Measurements from ENCODE around the gene SPDYE6.
"Not testable (repeated sequence)": the region's sequence is repeated elsewhere in the genome, so short reads cannot be mapped to it uniquely, and the experiment has no call there.

Gene SPDYE6

DNA sequence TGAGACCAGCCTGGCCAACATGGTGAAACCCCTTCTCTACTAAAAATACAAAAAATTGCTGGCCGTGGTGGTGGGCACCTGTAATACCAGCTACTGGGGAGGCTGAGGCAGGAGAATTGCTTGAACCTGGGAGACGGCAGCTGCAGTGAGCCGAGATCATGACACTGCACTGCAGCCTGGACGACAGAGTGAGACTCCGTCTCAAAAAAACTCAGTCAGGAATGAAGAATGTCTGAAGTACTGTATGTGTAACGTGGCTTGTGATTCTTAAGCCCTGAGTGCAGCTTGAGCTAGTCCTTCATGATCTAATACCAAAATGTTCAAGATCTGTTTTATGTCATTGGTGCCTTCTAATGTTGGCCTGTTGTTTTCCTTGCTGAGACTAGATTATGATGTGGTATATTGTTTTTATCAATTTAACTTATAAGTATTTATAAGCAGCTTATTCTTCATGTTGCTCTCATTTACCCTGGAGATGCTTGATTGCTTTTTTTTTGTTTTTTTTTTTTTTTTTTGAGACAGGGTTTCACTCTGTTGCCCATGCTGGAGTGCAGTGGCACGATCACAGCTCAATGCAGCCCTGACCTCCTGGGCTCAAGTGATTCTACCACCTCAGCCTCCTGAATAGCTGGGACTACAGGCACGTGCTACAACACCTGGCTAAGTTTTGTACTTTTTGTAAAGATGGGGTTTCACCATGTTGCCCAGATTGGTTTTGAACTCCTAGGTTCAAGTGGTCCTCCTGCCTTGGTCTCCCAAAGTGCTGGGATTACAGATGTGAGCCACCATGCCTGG is 25.4 kb downstream of the SPDYE6 start:
- H3K27ac Mint-ChIP-seq = not testable (repeated sequence)

DNA sequence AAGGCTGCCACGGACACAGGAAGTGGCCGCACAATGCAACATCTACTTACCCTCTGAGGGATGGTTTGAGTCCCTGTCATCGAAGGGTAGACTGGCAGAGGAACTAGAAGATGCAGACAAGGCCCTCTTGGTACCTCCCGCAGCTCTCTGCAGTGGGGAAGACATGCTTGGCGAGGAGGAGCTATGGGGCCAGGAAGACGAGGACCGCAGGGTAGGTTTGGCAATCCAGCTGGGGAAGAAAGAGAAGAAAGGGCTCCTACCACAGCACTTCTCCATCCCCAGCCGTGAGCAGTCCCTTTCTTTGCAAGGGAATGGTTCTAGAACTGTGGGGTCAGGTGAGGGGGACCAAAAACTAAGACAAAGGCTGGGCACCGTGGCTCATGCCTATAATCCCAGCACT is 26.9 kb downstream of the SPDYE6 start:
- not testable (repeated sequence) for H3K27ac Mint-ChIP-seq; H3K4me3 Mint-ChIP-seq; ATAC-seq (ENCODE audit: low read depth); H3K4me1 Mint-ChIP-seq; H3K36me3 Mint-ChIP-seq; H3K27me3 Mint-ChIP-seq; H3K9me3 Mint-ChIP-seq; DNase-seq (ENCODE audit: low spot score in 2 of 2)

More for the DNA sequence above, 25.4 kb downstream of the SPDYE6 start:
- ATAC-seq (ENCODE audit: low read depth); H3K36me3 Mint-ChIP-seq; DNase-seq (ENCODE audit: low spot score in 2 of 2); H3K4me1 Mint-ChIP-seq; H3K4me3 Mint-ChIP-seq; H3K27me3 Mint-ChIP-seq; H3K9me3 Mint-ChIP-seq: not testable (repeated sequence)

DNA sequence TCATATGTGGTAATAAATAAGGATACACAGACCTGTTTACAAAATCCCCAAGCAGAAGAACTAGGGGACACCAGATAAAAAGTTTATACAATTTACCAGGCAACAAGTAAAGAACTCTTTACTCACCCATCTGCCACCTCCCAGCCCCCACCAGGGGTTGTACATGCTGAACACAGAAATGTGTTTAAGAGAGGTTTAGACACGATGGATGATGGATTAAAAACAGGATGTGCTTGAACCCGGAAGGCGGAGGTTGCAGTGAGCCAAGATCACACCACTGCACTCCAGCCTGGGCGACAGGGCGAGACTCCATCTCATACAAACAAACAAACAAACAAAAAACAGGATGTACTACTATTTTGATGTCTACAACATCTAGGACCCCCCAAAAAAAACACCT is 27.4 kb downstream of the SPDYE6 start:
- not testable (repeated sequence) for H3K27ac Mint-ChIP-seq; H3K9me3 Mint-ChIP-seq; ATAC-seq (ENCODE audit: low read depth); H3K36me3 Mint-ChIP-seq; H3K4me1 Mint-ChIP-seq; DNase-seq (ENCODE audit: low spot score in 2 of 2); H3K4me3 Mint-ChIP-seq; H3K27me3 Mint-ChIP-seq

DNA sequence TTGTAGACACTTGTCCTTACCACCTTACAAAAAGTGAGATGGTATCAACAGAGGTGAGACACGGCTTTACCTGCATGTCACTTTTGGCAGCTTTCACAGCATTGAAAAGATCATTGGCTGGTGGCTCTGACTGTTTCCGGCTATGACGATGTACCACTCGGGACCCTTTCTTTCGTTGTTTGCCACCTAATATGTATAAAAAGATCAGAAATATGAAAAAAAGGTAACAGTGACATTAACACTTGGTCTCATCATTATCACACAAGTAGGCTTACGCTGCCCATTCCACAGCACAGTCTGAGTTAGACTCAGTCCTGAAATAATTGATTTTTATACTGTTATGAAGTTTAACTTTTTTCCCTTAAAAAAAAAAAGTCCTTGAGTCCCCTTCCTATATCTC is 29.1 kb downstream of the SPDYE6 start:
- not testable (repeated sequence) for DNase-seq (ENCODE audit: low spot score in 2 of 2); H3K36me3 Mint-ChIP-seq; H3K27me3 Mint-ChIP-seq; ATAC-seq (ENCODE audit: low read depth); H3K4me1 Mint-ChIP-seq; H3K9me3 Mint-ChIP-seq; H3K4me3 Mint-ChIP-seq; H3K27ac Mint-ChIP-seq

DNA sequence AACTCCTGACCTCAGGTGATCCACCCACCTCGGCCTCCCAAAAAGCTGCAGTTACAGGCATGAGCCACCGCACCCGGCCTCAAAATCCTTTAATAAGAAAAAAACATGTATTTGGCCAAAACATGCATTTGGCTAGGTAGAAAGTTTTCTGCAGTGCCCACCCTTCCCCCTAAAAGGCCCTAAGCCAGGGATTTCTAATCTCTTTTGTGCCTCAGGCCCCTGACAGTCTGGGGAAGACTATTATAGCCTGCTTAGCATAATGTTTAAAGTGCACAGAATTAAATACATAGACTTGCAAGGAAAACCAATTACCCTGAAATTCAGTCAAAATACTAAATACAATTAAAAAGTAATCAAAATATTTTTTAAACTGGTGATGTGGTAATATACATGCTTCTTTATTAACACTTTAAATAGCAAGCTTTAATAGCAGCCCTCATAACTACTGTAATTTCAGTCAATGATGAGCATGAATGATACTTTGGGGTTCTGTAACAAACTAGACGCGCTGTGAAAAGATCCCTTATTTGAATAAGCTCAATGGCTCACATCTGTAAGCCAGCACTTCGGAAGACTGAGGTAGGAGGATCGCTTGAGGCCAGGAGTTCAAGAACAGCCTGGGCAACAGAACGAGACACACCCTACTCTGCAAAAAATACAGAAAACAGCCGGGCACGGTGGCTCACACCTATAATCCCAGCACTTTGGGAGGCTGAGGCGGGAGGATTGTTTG is 29.9 kb downstream of the SPDYE6 start:
- H3K36me3 Mint-ChIP-seq = peaks cover 12% of the 10 kb centered on the region

DNA sequence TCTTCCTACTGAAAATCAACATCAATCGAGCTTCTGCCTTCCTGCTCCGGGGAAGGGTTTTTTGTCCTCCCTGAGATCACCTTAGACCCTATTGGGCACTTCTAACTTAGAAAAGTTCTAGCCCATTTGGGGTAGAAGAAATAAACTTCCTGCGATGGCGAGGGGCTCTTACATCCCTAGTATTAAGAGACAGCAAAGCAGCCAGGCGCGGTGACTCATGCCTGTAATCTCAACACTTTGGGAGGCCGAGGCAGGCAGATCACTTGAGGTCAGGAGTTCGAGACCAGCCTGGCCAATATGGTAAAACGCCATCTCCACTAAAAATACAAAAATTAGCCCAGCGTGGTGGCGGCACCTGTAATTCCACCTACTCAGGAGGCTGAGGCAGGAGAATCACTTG is 31.1 kb downstream of the SPDYE6 start:
- H3K4me3 Mint-ChIP-seq = not testable (repeated sequence)

More for the DNA sequence above, 29.9 kb downstream of the SPDYE6 start:
- no peaks in the 10 kb centered on the region for H3K9me3 Mint-ChIP-seq
- no peak for ATAC-seq (ENCODE audit: low read depth)
- no peak for DNase-seq (ENCODE audit: low spot score in 2 of 2)
- no peak overlapping the region for H3K4me3 Mint-ChIP-seq
- H3K27ac Mint-ChIP-seq = no peak overlapping the region
- H3K27me3 Mint-ChIP-seq = no peaks in the 10 kb centered on the region
- peaks cover 9% of the 10 kb centered on the region for H3K4me1 Mint-ChIP-seq

DNA sequence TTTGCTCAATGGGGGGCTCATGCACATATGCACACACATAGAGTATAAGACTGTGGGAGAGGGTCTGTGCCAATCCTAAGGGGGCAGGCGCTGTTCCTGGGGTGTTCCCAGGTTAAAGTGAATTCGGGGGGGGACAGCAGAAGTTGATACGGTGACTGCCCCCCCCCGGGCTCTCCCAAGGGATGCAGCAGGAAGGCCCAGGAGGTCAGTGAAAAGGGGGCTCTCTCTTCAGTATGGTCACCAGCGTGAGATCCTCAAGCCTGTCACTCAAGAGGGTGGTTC is 32.4 kb downstream of the SPDYE6 start:
- no peak overlapping the region for H3K27ac Mint-ChIP-seq
- DNase-seq (ENCODE audit: low spot score in 2 of 2) (no peak), ATAC-seq (ENCODE audit: low read depth) (no peak)
- no peak overlapping the region for H3K4me3 Mint-ChIP-seq
- no peaks in the 10 kb centered on the region for H3K27me3 Mint-ChIP-seq
- H3K36me3 Mint-ChIP-seq = peaks cover 20% of the 10 kb centered on the region
- H3K4me1 Mint-ChIP-seq = peaks cover 23% of the 10 kb centered on the region
- H3K9me3 Mint-ChIP-seq = no peaks in the 10 kb centered on the region

More for the DNA sequence above, 31.1 kb downstream of the SPDYE6 start:
- Mint-ChIP-seq H3K36me3 (peaks cover 15% of the 10 kb centered on the region), H3K4me1 (peaks cover 18% of the 10 kb centered on the region)
- DNase-seq (ENCODE audit: low spot score in 2 of 2); H3K9me3 Mint-ChIP-seq; H3K27me3 Mint-ChIP-seq; H3K27ac Mint-ChIP-seq; ATAC-seq (ENCODE audit: low read depth): not testable (repeated sequence)

DNA sequence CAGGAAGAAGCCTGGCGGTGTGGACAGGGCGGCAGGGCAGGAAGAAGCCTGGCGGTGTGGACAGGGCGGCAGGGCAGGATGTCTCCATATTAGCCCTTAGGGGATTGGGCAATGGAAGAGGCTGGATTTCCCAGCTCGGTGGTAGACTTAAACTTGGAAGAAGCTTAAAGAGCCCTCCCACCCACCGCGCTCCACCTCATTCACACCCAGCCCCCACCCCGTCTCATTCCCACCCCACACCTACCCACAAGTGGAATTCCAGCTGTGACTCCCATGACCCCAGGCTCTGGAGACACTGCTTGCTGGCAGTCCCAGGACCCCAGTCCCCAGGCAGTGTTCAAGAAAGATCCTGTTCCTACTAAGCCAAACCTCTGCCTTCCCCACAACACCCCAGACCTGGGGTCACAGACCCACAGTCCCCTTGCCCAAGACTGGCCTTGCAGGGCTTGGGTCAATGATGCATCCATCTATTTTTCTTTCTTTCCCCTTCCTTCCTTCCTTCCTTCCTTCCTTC is 34.0 kb downstream of the SPDYE6 start:
- no peak for DNase-seq (ENCODE audit: low spot score in 2 of 2)
- Mint-ChIP-seq H3K27me3 (no peaks in the 10 kb centered on the region), H3K27ac (no peak overlapping the region), H3K4me3 (no peak overlapping the region), H3K4me1 (peaks cover 25% of the 10 kb centered on the region), H3K9me3 (no peaks in the 10 kb centered on the region), H3K36me3 (peaks cover 31% of the 10 kb centered on the region)
- ATAC-seq (ENCODE audit: low read depth) = no peak

DNA sequence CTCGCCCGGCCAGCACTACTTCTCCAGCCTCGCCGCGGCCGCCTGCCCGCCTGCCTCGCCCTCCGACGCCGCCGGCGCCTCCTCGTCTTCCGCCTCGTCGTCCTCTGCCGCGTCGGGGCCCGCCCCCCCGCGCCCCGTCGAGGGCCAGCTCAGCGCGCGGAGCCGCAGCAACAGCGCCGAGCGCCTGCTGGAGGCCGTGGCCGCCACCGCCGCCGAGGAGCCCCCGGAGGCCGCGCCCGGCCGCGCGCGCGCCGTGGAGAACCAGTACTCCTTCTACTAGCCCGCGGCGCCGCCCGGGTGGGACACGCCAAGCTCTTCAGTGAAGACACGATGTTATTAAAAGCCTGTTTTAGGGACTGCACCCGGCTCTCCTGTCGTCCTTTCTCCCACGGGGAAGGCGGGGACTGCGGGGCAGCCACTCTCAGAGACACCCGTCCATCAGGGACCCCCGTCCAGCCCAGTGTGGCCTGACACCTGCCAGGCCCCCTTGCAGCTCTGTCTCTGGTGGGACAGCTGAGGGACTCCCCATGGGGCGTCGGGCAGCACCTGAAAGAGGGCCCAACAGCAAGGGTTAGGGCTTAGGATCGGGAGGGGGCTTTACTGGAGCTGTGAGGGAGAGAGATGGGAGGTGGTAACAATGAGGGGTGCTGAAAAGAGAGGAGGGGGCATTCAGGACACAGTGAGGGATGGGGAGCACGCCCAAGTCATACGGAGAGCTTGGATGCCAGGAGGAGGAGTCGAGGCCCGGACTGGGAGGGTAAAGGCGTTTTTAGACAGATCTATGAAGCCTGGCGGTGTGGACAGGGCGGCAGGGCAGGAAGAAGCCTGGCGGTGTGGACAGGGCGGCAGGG is 34.7 kb downstream of the SPDYE6 start:
- Mint-ChIP-seq H3K9me3 (no peaks in the 10 kb centered on the region), H3K36me3 (peaks cover 35% of the 10 kb centered on the region), H3K4me1 (peaks cover 27% of the 10 kb centered on the region), H3K27ac (no peak overlapping the region), H3K4me3 (no peak overlapping the region), H3K27me3 (no peaks in the 10 kb centered on the region)
- ATAC-seq (ENCODE audit: low read depth) = peak; percentile 78
- DNase-seq (ENCODE audit: low spot score in 2 of 2) = peak; percentile 24 to 27

DNA sequence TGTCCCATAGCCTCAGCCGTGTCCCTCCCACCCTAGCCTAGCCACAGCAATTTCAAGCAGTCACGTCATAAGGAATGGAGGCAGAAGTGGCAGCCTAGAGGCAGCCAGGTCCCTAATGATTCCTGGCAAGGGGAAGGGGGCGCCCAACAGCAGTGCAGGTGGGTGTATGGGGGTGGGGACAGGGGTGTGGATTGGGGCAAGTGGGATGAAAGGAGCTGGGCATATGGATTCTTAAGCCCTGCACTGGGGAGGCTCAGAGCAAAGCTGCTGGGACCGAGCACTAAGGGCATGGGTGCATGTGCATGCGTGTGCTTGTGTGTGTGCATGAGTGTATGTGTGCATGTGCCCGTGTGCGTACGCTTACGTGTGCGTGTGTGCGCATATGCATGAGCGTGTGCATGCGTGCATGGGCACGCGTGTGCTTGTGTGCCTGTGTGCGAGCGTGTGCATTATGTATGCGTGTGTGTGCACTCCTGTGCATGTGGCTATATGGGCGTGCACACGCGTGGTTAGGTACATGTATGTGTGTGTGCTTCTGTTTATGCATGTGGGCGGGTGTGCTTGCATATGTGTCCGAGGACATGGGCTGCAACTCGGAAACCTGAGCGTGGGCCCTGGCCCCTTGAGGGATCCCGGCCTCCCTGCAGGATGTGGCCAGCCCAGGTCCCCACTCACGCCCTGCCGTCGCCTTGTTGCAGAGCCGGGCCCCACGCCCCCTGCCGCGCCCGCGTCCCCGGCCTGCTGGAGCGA is 35.5 kb downstream of the SPDYE6 start:
- DNase-seq (ENCODE audit: low spot score in 2 of 2) (no peak), ATAC-seq (ENCODE audit: low read depth) (no peak)
- Mint-ChIP-seq H3K36me3 (peaks cover 35% of the 10 kb centered on the region), H3K27ac (no peak overlapping the region), H3K27me3 (no peaks in the 10 kb centered on the region), H3K4me3 (no peak overlapping the region), H3K4me1 (peaks cover 27% of the 10 kb centered on the region), H3K9me3 (no peaks in the 10 kb centered on the region)

DNA sequence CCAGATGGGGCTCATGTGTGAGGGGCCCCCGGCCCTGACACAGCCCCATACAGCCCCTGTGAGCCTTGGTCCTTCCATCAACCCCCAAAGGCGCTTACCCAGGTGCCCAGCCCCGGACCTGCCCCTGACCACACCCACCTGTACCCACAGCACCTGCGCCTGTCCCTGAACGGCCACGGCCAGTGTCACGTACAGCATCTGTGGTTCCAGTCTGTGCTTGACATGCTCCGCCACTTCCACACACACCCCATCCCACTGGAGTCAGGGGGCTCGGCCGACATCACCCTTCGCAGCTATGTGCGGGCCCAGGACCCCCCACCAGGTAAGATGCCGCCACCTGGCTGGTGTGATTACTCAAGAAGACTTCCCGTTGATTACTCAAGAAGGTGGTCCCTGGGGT is 36.1 kb downstream of the SPDYE6 start:
- peaks cover 37% of the 10 kb centered on the region for H3K36me3 Mint-ChIP-seq
- H3K4me3 Mint-ChIP-seq = no peak overlapping the region
- no peak for DNase-seq (ENCODE audit: low spot score in 2 of 2)
- no peak overlapping the region for H3K27ac Mint-ChIP-seq
- H3K27me3 Mint-ChIP-seq = no peaks in the 10 kb centered on the region
- H3K4me1 Mint-ChIP-seq = peaks cover 27% of the 10 kb centered on the region
- no peak for ATAC-seq (ENCODE audit: low read depth)
- no peaks in the 10 kb centered on the region for H3K9me3 Mint-ChIP-seq

DNA sequence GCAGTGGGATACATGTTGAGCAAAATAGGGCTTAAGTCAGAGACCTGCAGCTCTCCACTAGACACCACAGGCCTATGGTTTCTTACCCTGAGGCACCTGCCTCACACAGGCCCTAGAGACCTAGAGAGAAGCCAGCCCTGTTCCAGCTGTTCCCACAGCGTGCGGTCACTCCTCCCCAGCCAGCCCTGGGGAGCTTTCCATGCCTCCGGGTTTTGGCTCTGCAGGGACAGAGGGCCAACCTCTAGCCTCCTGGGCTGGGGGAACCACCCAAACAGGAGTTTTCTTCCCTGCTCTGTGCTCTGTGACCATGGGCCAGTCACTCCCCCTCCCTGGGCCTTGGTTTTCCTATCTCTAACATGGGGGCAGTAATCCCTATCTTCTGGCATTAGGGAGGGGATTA is 36.6 kb downstream of the SPDYE6 start:
- ATAC-seq (ENCODE audit: low read depth) (no peak), DNase-seq (ENCODE audit: low spot score in 2 of 2) (no peak)
- no peaks in the 10 kb centered on the region for H3K9me3 Mint-ChIP-seq
- H3K27me3 Mint-ChIP-seq = no peaks in the 10 kb centered on the region
- peaks cover 27% of the 10 kb centered on the region for H3K4me1 Mint-ChIP-seq
- H3K4me3 Mint-ChIP-seq = no peak overlapping the region
- no peak overlapping the region for H3K27ac Mint-ChIP-seq
- peaks cover 37% of the 10 kb centered on the region for H3K36me3 Mint-ChIP-seq

DNA sequence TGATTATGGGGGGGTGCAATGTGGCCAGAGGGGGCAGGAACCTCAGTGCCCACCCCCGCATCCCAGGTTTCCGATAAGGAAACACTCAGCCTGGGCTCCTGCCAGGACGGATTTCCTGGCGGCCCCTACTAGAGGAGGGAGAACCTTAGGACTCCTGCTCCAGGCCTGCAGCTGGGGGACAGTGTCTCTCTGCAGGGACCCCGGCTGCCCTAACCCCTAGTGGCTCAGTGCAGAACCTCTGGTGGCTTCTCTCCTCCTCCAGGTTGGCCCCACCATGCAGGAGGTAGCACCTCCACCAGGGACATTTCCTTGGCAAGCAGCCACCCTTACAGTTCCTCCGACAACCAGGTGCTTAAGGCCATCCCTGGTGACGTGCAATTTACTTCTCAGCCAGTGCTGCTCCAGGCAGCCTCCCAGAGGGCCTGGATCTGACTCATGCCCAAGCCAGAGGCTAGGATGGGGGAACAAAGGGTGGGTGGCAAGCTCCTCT is 37.7 kb downstream of the SPDYE6 start:
- no peak for DNase-seq (ENCODE audit: low spot score in 2 of 2)
- H3K4me3 Mint-ChIP-seq = no peak overlapping the region
- H3K36me3 Mint-ChIP-seq = peaks cover 37% of the 10 kb centered on the region
- ATAC-seq (ENCODE audit: low read depth) = no peak
- peaks cover 27% of the 10 kb centered on the region for H3K4me1 Mint-ChIP-seq
- no peaks in the 10 kb centered on the region for H3K27me3 Mint-ChIP-seq
- H3K27ac Mint-ChIP-seq = no peak overlapping the region
- no peaks in the 10 kb centered on the region for H3K9me3 Mint-ChIP-seq
